Thoracic aorta (tissue), 2 donors: Measurements from ENCODE around the gene C1orf115. TPM values are rescaled to one million over a fixed set of nuclear protein-coding genes. Genes with fewer than 3 reads are reported as not detected.
A peak's percentile ranks its signal among the peaks of the same experiment; 100 is the strongest.

Experiments used
- ATAC-seq: fragments of 150-250 bp; one replicate; pipeline ENCODE4 v1.8.0; 2017; ENCODE audit warnings: low read depth; ENCODE audit not compliant: insufficient number of reproducible peaks, low FRiP score
- DNase-seq: peaks from one replicate; pipeline ENCODE4 v3.0.0-alpha.2; 2020; ENCODE audit warnings: low spot score
- H3K27ac ChIP-seq, 2 donors: fragments of 200-600 bp; sonication (generic); 1 replicate in 1 of 2; 2 replicates in 1 of 2; pipeline ENCODE4 v1.5.1; 2016; ENCODE audit warnings: mild to moderate bottlenecking in 2 of 2, moderate library complexity in 2 of 2
- H3K27me3 ChIP-seq: fragments of 200-600 bp; sonication (generic); replicated peaks from 2 replicates; pipeline ENCODE4 v1.6.0; 2016; ENCODE audit warnings: mild to moderate bottlenecking; ENCODE audit not compliant: insufficient read depth
- H3K36me3 ChIP-seq: fragments of 200-600 bp; sonication (generic); one replicate; pipeline ENCODE4 v1.5.1; 2016
- H3K4me1 ChIP-seq, 2 donors: fragments of 200-600 bp; sonication (generic); 1 replicate in 1 of 2; 2 replicates in 1 of 2; pipeline versions ENCODE4 v1.5.1 to v1.6.0; 2016; ENCODE audit warnings: low read depth in 2 of 2, mild to moderate bottlenecking in 1 of 2; ENCODE audit not compliant: control insufficient read depth in 1 of 2
- H3K4me3 ChIP-seq: fragments of 200-600 bp; sonication (generic); 2 replicates; pipeline ENCODE4 v1.5.1; 2016; ENCODE audit warnings: mild to moderate bottlenecking
- H3K9me3 ChIP-seq: fragments of 200-600 bp; sonication (generic); 2 replicates; pipeline ENCODE4 v1.5.1; 2016
- CTCF ChIP-seq: fragments of 200-600 bp; sonication (generic); IDR thresholded peaks from one replicate; pipeline ENCODE4 v1.5.1; 2019; ENCODE audit warnings: antibody characterized with exemption
- total RNA-seq, 2 donors: library from RNA; depleted of rRNA; stranded (reverse); fragments of >200 nt; gene quantifications; one replicate each; pipeline versions ENCODE4 v1.1.0 to v1.2.3, GENCODE V29; 2016

The C1orf115 gene
- total RNA-seq, 2 donors from 2014 or later = 6.8 to 9.7 TPM

DNA sequence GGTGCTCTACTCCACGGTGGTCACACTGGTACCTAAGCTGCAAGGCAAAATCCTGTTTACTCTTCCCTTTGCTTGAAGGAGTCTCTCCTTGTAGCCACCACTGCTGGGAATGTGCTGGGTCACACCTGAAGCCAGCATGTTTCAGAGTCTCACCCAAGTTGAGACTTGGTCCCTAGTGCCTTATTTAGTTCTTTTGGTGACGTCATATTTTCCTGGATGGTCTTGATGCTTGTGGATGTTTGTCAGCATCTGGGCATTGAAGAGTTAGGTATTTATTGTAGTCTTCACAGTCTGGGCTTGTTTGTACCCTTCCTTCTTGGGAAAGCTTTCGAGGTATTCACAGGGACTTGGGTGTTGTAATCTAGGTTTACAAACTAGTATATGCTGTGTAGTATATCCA lies 52.4 kb downstream of the C1orf115 start:
- no peak overlapping the region for H3K4me3 ChIP-seq
- no peaks in the 10 kb centered on the region for H3K36me3 ChIP-seq
- TF ChIP-seq CTCF = no peak
- no peaks in the 10 kb centered on the region for H3K9me3 ChIP-seq
- DNase-seq = no peak
- H3K4me1 ChIP-seq = peaks cover 0 to 9% of the 10 kb centered on the region in 2 donors
- no peaks in the 10 kb centered on the region for H3K27me3 ChIP-seq
- H3K27ac ChIP-seq = no peak overlapping the region
- no peak for ATAC-seq

DNA sequence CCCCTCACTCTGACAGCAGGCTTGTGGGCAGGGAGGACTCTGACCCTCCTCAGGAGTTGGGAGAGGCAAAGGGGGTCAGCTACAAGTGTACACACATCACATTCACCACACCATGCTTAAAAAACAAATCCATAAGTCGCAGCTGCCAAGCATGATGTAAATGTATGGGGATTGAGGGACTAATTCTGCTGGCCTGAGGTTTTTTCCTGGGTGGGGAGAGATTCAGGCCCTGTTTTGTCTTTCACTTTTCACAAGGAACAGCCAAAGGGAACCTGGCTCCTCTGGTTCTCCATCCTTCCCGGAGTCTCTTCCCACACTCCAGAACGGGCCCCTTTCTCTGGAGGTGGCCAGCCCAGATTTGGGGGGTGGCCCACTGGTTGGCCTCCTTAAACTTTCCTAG lies 56.7 kb downstream of the C1orf115 start:
- Histone ChIP-seq H3K27me3 (no peaks in the 10 kb centered on the region), H3K4me3 (no peak overlapping the region), H3K4me1 (peaks cover 11 to 42% of the 10 kb centered on the region in 2 donors), H3K36me3 (no peaks in the 10 kb centered on the region), H3K9me3 (no peaks in the 10 kb centered on the region), H3K27ac (no peak overlapping the region)
- DNase-seq = no peak
- no peak for TF ChIP-seq CTCF
- no peak for ATAC-seq

DNA sequence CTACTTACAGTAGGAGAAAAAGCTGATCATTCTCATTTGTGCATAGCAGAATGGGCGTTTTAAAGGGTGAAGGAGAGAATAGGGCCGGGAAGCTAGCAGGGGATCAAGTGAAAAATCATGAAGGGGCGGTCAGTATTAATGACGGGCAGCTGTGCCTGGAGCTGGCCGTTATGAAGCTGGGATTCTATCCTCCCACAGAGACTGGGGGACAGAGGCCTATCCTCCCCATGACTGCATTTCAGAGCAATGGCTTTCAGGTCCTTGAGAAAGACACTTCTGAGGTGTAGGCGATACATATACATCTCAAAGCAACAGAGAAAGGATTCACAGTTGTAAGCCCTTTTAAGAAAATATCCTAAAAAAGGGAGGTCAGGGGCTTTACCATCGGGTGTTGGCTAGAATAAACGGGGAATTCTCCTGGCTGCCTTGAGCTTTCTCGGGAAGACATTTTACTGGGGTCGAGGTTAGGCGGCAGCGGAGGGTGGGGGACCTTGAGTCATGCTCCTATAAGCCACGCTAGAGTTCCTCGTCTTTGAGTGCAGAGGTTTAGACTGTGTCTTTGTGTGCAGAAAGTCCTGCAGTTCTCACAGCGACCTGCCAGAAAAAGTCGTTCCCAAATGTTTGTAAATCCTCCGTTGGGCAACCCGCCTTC lies 57.4 kb downstream of the C1orf115 start:
- Histone ChIP-seq H3K27ac (peak overlapping the region; percentile 82 to 84), H3K4me1 (peaks cover 11 to 46% of the 10 kb centered on the region in 2 donors)

DNA sequence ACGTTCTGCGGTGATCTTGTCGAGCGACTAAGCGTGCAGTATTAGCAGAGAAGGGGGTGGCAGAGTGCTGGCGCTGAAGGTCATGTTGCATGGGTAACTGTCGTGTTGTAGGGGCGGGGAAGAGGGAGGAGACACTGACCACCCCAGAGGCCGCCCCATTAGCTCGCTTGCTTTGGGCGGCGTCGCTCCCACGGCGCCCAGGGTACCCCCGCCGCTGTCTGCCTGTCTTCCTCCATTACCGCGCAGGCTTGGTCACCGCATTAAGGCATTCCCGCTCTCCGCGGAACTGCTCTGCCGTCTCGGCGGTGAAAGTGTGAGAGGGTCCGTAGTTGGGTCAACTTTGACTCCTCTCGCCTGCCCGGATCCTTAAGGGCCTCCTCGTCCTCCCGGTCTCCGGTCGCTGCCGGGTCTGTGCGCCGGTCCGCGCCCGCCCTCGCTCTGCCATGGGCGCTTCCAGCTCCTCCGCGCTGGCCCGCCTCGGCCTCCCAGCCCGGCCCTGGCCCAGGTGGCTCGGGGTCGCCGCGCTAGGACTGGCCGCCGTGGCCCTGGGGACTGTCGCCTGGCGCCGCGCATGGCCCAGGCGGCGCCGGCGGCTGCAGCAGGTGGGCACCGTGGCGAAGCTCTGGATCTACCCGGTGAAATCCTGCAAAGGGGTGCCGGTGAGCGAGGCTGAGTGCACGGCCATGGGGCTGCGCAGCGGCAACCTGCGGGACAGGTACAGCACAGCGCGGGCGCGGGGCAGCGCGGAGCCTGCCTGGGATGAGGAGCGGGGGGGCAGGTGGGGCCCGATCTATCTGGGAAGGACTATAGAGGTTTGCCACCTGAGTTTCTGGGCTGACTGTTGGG lies 58.1 kb downstream of the C1orf115 start, which contains the start of gene MTARC2:
Gene MTARC2, plus strand, starts transcription at position 234 of the 846 bp plus-strand sequence. Its CDS starts 210 bp downstream, at position 444.
- Histone ChIP-seq H3K36me3 (no peaks in the 10 kb centered on the region), H3K9me3 (no peaks in the 10 kb centered on the region), H3K4me1 (peaks cover 11 to 46% of the 10 kb centered on the region in 2 donors), H3K4me3 (peak within 1 kb of the TSS; percentile 77), H3K27ac (peak within 1 kb of the TSS; percentile 82 to 84), H3K27me3 (no peaks in the 10 kb centered on the region)
- no peak for TF ChIP-seq CTCF
- ATAC-seq (peak; percentile 81), DNase-seq (peak; percentile 56)

More for the DNA sequence above, 57.4 kb downstream of the C1orf115 start:
- DNase-seq (no peak), ATAC-seq (peak; percentile 14)
- no peaks in the 10 kb centered on the region for H3K27me3 ChIP-seq
- no peak for TF ChIP-seq CTCF
- peak overlapping the region; percentile 77 for H3K4me3 ChIP-seq
- H3K9me3 ChIP-seq = no peaks in the 10 kb centered on the region
- no peaks in the 10 kb centered on the region for H3K36me3 ChIP-seq

Other genes with a start within 250 kb of the C1orf115 start
- gene MARK1, start 162.2 kb upstream of the C1orf115 start, total RNA-seq = 10 to 100 TPM; 11.9 to 12.3 TPM
- gene MTARC2, start 58.0 kb downstream of the C1orf115 start, total RNA-seq = 10 to 100 TPM; 30.4 to 32.1 TPM
- gene MTARC1, start 96.5 kb downstream of the C1orf115 start, total RNA-seq = 1 to 10 TPM; 3.6 to 3.7 TPM
- 10 to 100 TPM; 11.0 to 33.5 TPM for gene HLX, start 189.1 kb downstream of the C1orf115 start, total RNA-seq